K562 (cell line): ENCODE data around the gene ISG20L2. TPM values are rescaled to one million over a fixed set of nuclear protein-coding genes. Genes with fewer than 3 reads are reported as not detected.
A peak's percentile ranks its signal among the peaks of the same experiment; 100 is the strongest.

Experiments
- BRD4 ChIP-seq: fragments of 200-600 bp; sonication (generic); IDR thresholded peaks from 2 replicates; pipeline ENCODE4 v1.6.1; 2017; ENCODE audit warnings: inconsistent platforms
- CC2D1A ChIP-seq: fragments of 450-650 bp; IDR thresholded peaks from 2 replicates; pipeline ENCODE4 v1.6.1; 2017; ENCODE audit warnings: mild to moderate bottlenecking
- PTBP1 ChIP-seq: fragments of 200-400 bp; formaldehyde crosslinking; IDR thresholded peaks from 2 replicates; pipeline ENCODE4 v1.6.1; 2017; ENCODE audit warnings: low read depth, low read length
- RBBP5 ChIP-seq: fragments of 200-600 bp; sonication (generic); IDR thresholded peaks from 2 replicates; pipeline ENCODE4 v1.6.1; 2012; ENCODE audit warnings: borderline replicate concordance, mild to moderate bottlenecking, low read length, control low read depth, inconsistent platforms; ENCODE audit not compliant: insufficient read depth, poor library complexity, severe bottlenecking
- XRCC5 ChIP-seq: fragments of 200-400 bp; formaldehyde crosslinking; IDR thresholded peaks from 2 replicates; pipeline ENCODE4 v1.6.1; 2017; ENCODE audit warnings: low read depth, mild to moderate bottlenecking, low read length
- ZBTB12 ChIP-seq: fragments of 250-450 bp; sonication (Bioruptor Pico); IDR thresholded peaks from 2 replicates; pipeline ENCODE4 v1.4.0; 2020
- ZNF146 ChIP-seq: IDR thresholded peaks from one replicate; pipeline ENCODE4 v1.6.1; 2018; ENCODE audit warnings: missing compliant biosample characterization; ENCODE audit not compliant: unreplicated experiment
- ZNF263 ChIP-seq: sonication (generic); formaldehyde crosslinking; IDR thresholded peaks from 2 replicates; pipeline ENCODE4 v1.8.0; 2022; ENCODE audit warnings: mild to moderate bottlenecking, missing genetic modification reagents, borderline replicate concordance
- ZNF668 ChIP-seq: fragments of 250-450 bp; sonication (Bioruptor Pico); IDR thresholded peaks from 2 replicates; pipeline ENCODE4 v1.8.0; 2022; ENCODE audit warnings: mild to moderate bottlenecking, inconsistent platforms
- ZNF707 ChIP-seq: fragments of 250-450 bp; sonication (Bioruptor Pico); conservative IDR thresholded peaks from 2 replicates; pipeline ENCODE4 v1.8.0; 2022; ENCODE audit warnings: inconsistent platforms, mild to moderate bottlenecking, moderate library complexity
- polyA plus RNA-seq, 8 experiments: library from polyadenylated mRNA; depleted of rRNA in 4 of 8; stranded (reverse) in 5 of 8; unstranded in 3 of 8; fragments of >200 nt; fragmentation: Nextera tagmentation in 2 of 8; fragmentation: Illumina TruSeq in 1 of 8; extraction: Ambion mirVana in 2 of 8; extraction: Trizol in 1 of 8; gene quantifications; 2 replicates each; pipeline versions ENCODE4 v1.2.1 to v1.2.3, GENCODE V29; 2011 to 2014; ENCODE audit warnings: inconsistent platforms in 1 of 8, missing spikeins in 1 of 8
- total RNA-seq, 7 experiments: library from RNA; depleted of rRNA in 6 of 7; stranded (reverse); fragments of >200 nt in 6 of 7; fragmentation: Illumina TruSeq in 2 of 7; extraction: Trizol in 2 of 7; gene quantifications; 2 replicates each; pipeline versions ENCODE4 v1.2.1 to v1.2.3, GENCODE V29; 2011 to 2021; ENCODE audit warnings: low replicate concordance in 1 of 7
- TF ChIP-seq, protein P1 (sequence below): sonication (generic); formaldehyde crosslinking; IDR thresholded peaks from 2 replicates; pipeline ENCODE4 v1.8.1; 2023; ENCODE audit warnings: mild to moderate bottlenecking, missing genetic modification reagents
- TF ChIP-seq, protein P2 (sequence below): fragments of 450-650 bp; IDR thresholded peaks from 2 replicates; pipeline ENCODE4 v1.6.1; 2018; ENCODE audit not compliant: partially characterized antibody
- TF ChIP-seq, protein P3 (sequence below): fragments of 450-650 bp; IDR thresholded peaks from 2 replicates; pipeline ENCODE4 v1.7.1; 2018; ENCODE audit warnings: mild to moderate bottlenecking, low read depth; ENCODE audit not compliant: partially characterized antibody
- TF ChIP-seq, protein P4 (sequence below): fragments of 450-650 bp; IDR thresholded peaks from 2 replicates; pipeline ENCODE4 v1.6.1; 2016; ENCODE audit warnings: missing biosample characterization, missing genetic modification characterization
- TF ChIP-seq, protein P5 (sequence below): sonication (generic); formaldehyde crosslinking; IDR thresholded peaks from 2 replicates; pipeline ENCODE4 v1.9.0; 2022; ENCODE audit warnings: mild to moderate bottlenecking, missing genetic modification reagents

Gene ISG20L2
- total and polyA plus RNA-seq, 9 of the 15 experiments (the other 6 are each of a cell fraction or from before 2014, with no cell fraction given), result 21.3 to 130 (median 50.3) TPM

GRCh38 chr1:156751757-156752481 lies 23.4 kb upstream of the ISG20L2 start (continued):
- TF ChIP-seq, protein P1, sequence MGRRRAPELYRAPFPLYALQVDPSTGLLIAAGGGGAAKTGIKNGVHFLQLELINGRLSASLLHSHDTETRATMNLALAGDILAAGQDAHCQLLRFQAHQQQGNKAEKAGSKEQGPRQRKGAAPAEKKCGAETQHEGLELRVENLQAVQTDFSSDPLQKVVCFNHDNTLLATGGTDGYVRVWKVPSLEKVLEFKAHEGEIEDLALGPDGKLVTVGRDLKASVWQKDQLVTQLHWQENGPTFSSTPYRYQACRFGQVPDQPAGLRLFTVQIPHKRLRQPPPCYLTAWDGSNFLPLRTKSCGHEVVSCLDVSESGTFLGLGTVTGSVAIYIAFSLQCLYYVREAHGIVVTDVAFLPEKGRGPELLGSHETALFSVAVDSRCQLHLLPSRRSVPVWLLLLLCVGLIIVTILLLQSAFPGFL, result no peak
- TF ChIP-seq ZBTB12 (CRISPR knock-in tag), result no peak
- peak; percentile 4 for TF ChIP-seq ZNF146
- TF ChIP-seq, protein P2, sequence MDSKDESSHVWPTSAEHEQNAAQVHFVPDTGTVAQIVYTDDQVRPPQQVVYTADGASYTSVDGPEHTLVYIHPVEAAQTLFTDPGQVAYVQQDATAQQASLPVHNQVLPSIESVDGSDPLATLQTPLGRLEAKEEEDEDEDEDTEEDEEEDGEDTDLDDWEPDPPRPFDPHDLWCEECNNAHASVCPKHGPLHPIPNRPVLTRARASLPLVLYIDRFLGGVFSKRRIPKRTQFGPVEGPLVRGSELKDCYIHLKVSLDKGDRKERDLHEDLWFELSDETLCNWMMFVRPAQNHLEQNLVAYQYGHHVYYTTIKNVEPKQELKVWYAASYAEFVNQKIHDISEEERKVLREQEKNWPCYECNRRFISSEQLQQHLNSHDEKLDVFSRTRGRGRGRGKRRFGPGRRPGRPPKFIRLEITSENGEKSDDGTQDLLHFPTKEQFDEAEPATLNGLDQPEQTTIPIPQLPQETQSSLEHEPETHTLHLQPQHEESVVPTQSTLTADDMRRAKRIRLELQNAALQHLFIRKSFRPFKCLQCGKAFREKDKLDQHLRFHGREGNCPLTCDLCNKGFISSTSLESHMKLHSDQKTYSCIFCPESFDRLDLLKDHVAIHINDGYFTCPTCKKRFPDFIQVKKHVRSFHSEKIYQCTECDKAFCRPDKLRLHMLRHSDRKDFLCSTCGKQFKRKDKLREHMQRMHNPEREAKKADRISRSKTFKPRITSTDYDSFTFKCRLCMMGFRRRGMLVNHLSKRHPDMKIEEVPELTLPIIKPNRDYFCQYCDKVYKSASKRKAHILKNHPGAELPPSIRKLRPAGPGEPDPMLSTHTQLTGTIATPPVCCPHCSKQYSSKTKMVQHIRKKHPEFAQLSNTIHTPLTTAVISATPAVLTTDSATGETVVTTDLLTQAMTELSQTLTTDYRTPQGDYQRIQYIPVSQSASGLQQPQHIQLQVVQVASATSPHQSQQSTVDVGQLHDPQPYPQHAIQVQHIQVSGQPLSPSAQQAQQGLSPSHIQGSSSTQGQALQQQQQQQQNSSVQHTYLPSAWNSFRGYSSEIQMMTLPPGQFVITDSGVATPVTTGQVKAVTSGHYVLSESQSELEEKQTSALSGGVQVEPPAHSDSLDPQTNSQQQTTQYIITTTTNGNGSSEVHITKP, result no peak
- peak; percentile 98 for TF ChIP-seq ZNF263 (CRISPR knock-in tag)
- TF ChIP-seq, protein P3, sequence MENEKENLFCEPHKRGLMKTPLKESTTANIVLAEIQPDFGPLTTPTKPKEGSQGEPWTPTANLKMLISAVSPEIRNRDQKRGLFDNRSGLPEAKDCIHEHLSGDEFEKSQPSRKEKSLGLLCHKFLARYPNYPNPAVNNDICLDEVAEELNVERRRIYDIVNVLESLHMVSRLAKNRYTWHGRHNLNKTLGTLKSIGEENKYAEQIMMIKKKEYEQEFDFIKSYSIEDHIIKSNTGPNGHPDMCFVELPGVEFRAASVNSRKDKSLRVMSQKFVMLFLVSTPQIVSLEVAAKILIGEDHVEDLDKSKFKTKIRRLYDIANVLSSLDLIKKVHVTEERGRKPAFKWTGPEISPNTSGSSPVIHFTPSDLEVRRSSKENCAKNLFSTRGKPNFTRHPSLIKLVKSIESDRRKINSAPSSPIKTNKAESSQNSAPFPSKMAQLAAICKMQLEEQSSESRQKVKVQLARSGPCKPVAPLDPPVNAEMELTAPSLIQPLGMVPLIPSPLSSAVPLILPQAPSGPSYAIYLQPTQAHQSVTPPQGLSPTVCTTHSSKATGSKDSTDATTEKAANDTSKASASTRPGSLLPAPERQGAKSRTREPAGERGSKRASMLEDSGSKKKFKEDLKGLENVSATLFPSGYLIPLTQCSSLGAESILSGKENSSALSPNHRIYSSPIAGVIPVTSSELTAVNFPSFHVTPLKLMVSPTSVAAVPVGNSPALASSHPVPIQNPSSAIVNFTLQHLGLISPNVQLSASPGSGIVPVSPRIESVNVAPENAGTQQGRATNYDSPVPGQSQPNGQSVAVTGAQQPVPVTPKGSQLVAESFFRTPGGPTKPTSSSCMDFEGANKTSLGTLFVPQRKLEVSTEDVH, result no peak
- no peak for TF ChIP-seq CC2D1A
- TF ChIP-seq, protein P4, sequence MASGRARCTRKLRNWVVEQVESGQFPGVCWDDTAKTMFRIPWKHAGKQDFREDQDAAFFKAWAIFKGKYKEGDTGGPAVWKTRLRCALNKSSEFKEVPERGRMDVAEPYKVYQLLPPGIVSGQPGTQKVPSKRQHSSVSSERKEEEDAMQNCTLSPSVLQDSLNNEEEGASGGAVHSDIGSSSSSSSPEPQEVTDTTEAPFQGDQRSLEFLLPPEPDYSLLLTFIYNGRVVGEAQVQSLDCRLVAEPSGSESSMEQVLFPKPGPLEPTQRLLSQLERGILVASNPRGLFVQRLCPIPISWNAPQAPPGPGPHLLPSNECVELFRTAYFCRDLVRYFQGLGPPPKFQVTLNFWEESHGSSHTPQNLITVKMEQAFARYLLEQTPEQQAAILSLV (tag), result no peak
- TF ChIP-seq ZNF668, result no peak
- TF ChIP-seq, protein P5, sequence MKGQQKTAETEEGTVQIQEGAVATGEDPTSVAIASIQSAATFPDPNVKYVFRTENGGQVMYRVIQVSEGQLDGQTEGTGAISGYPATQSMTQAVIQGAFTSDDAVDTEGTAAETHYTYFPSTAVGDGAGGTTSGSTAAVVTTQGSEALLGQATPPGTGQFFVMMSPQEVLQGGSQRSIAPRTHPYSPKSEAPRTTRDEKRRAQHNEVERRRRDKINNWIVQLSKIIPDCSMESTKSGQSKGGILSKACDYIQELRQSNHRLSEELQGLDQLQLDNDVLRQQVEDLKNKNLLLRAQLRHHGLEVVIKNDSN (CRISPR knock-in tag), result peak; percentile 74
- TF ChIP-seq RBBP5, result peak; percentile 77
- no peak for TF ChIP-seq ZNF707
- no peak for TF ChIP-seq PTBP1
- TF ChIP-seq XRCC5, result peak; percentile 97
- TF ChIP-seq BRD4, result no peak
